Natural killer cell (primary cell): ENCODE data around the gene OAS3. TPM values are rescaled to one million over a fixed set of nuclear protein-coding genes. Genes with fewer than 3 reads are reported as not detected.
"Not testable (repeated sequence)": the region's sequence is repeated elsewhere in the genome, so short reads cannot be mapped to it uniquely, and the experiment has no call there.

Source experiments
- ATAC-seq, 3 donors: fragments of 150-1000 bp in 2 of 3; fragments of 200-7000 bp in 1 of 3; cut with Tn5 transposase; 1 replicate in 1 of 3; 2 replicates in 2 of 3; pipeline ENCODE4 v1.10.0; 2021; ENCODE audit warnings: mild to moderate bottlenecking in 2 of 3, moderate library complexity in 2 of 3
- DNase-seq, 2 donors: peaks; one replicate each; pipeline versions ENCODE4 v3.0.0 to v3.0.0-alpha.2; 2013 to 2021; ENCODE audit warnings: mixed read lengths in 1 of 2
- H3K27ac ChIP-seq: one replicate; pipeline ENCODE4 v1.5.1; 2013; ENCODE audit warnings: mild to moderate bottlenecking, low read length
- H3K27me3 ChIP-seq: one replicate; pipeline ENCODE4 v1.6.1; 2013; ENCODE audit warnings: low read length; ENCODE audit not compliant: control insufficient read depth, insufficient read depth
- H3K36me3 ChIP-seq: one replicate; pipeline ENCODE4 v1.6.1; 2013; ENCODE audit warnings: low read length; ENCODE audit not compliant: control insufficient read depth, insufficient read depth
- H3K4me1 ChIP-seq: one replicate; pipeline ENCODE4 v1.6.1; 2013; ENCODE audit warnings: low read length; ENCODE audit not compliant: control insufficient read depth, insufficient read depth
- H3K4me3 ChIP-seq: one replicate; pipeline ENCODE4 v1.5.1; 2013; ENCODE audit warnings: low read length
- H3K9me3 ChIP-seq: one replicate; pipeline ENCODE4 v1.6.1; 2013; ENCODE audit warnings: low read length; ENCODE audit not compliant: control insufficient read depth, insufficient read depth
- H3K27ac Mint-ChIP-seq, 2 donors: one replicate each; pipeline ENCODE4 v1.8.0; 2022; ENCODE audit warnings: mild to moderate bottlenecking in 2 of 2, mixed read lengths in 2 of 2, moderate library complexity in 1 of 2
- H3K27me3 Mint-ChIP-seq, 2 donors: one replicate each; pipeline ENCODE4 v1.8.0; 2022; ENCODE audit warnings: low read depth in 2 of 2, mixed read lengths in 2 of 2
- H3K36me3 Mint-ChIP-seq: one replicate; pipeline ENCODE4 v1.8.0; 2022; ENCODE audit warnings: mixed read lengths
- H3K4me1 Mint-ChIP-seq, 2 donors: one replicate each; pipeline ENCODE4 v1.8.0; 2022; ENCODE audit warnings: mixed read lengths in 2 of 2
- H3K4me3 Mint-ChIP-seq: one replicate; pipeline ENCODE4 v1.8.0; 2022; ENCODE audit warnings: mild to moderate bottlenecking, moderate library complexity, mixed read lengths
- H3K9me3 Mint-ChIP-seq, 2 donors: one replicate each; pipeline ENCODE4 v1.8.0; 2022; ENCODE audit warnings: mixed read lengths in 2 of 2
- CTCF ChIP-seq: fragments of 200-600 bp; IDR thresholded peaks from one replicate; pipeline ENCODE4 v1.8.0; 2022; ENCODE audit warnings: antibody characterized with exemption
- WGBS: methylation state at CpG from one replicate; pipeline ENCODE4 v1.1.7; 2013; ENCODE audit warnings: missing lambda C conversion rate; ENCODE audit not compliant: insufficient coverage; 5-methylcytosine and 5-hydroxymethylcytosine counted together
- intact Hi-C: fragments of 100-400 bp; cut with micrococcal nuclease; formaldehyde crosslinking; loops from one replicate; pipeline ENCODE4 v1.14.2; 2022
- total RNA-seq, 4 donors: library from RNA; stranded (reverse); fragments of 120-200 nt in 1 of 4; gene quantifications; one replicate each; pipeline versions ENCODE4 v1.2.3 to v1.2.4, GENCODE V29; 2013 to 2022

Gene OAS3
- total RNA-seq, 3 donors from 2014 or later (not counting 1 experiment from before 2014, with no cell fraction given): 8.5 to 24.7 (median 15.4) TPM

- Histone ChIP-seq H3K36me3 (peaks cover 35% of the 10 kb centered on the region), H3K27me3 (no peaks in the 10 kb centered on the region), H3K9me3 (no peaks in the 10 kb centered on the region), H3K4me3 (no peak overlapping the region), H3K4me1 (no peaks in the 10 kb centered on the region), H3K27ac (no peak overlapping the region)
- TF ChIP-seq CTCF: no peak
- Mint-ChIP-seq H3K27me3 (no peaks in the 10 kb centered on the region), H3K27ac (no peak overlapping the region), H3K4me3 (no peak overlapping the region), H3K9me3 (peaks cover 0 to 4% of the 10 kb centered on the region in 2 donors), H3K4me1 (no peaks in the 10 kb centered on the region), H3K36me3 (no peaks in the 10 kb centered on the region)
- ATAC-seq (no peak), DNase-seq (no peak)
- WGBS: 97% methylated on average over 11 of the region's 11 CpGs
- intact Hi-C loops: no loop called here
Measured at GRCh38 chr12:112950701-112951100, 12.4 kb downstream of the OAS3 start.

DNA sequence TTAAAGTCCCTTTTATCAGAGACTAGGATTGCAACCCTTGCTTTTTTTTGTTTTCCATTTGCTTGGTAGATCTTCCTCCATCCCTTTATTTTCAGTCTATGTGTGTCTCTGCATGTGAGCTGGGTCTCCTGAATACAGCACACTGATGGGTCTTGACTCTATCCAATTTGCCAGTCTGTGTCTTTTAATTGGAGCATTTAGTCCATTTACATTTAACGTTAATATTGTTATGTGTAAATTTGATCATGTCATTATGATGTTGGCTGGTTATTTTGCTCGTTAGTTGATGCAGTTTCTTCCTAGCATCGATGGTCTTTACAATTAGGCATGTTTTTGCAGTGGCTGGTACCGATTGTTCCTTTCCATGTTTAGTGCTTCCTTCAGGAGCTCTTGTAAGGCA lies 18.9 kb downstream of the OAS3 start:
- 97% methylated on average over 3 of the region's 4 CpGs for WGBS
- H3K36me3 Mint-ChIP-seq: peaks cover 19% of the 10 kb centered on the region
- intact Hi-C loops, H3K4me1 ChIP-seq, DNase-seq, H3K4me3 ChIP-seq, H3K27me3 Mint-ChIP-seq, H3K27ac Mint-ChIP-seq, H3K9me3 ChIP-seq, H3K9me3 Mint-ChIP-seq, H3K27ac ChIP-seq, H3K36me3 ChIP-seq, H3K4me3 Mint-ChIP-seq, ATAC-seq, H3K27me3 ChIP-seq: not testable (repeated sequence)
- H3K4me1 Mint-ChIP-seq: peaks cover 6 to 13% of the 10 kb centered on the region in 2 donors

DNA sequence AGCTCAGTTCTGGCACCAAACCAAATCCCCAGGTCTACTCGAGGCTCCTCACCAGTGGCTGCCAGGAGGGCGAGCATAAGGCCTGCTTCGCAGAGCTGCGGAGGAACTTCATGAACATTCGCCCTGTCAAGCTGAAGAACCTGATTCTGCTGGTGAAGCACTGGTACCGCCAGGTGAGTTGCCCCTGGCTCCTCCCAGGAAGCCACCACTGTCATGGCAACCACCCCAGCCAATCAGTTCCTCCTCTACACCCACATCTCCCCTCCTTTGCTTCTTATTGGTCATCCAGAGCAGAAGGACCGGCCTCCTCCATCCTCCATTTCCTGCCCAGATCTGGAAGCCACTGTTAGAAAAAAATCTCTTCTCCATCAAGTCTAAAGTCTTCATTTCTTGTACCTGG lies 22.8 kb downstream of the OAS3 start:
- Histone ChIP-seq H3K27ac (no peak overlapping the region), H3K36me3 (peaks cover 42% of the 10 kb centered on the region), H3K27me3 (no peaks in the 10 kb centered on the region), H3K9me3 (no peaks in the 10 kb centered on the region), H3K4me1 (no peaks in the 10 kb centered on the region), H3K4me3 (no peak overlapping the region)
- no peak overlapping the region for H3K27ac Mint-ChIP-seq
- intact Hi-C loops: no loop called here
- ATAC-seq: no peak
- H3K4me1 Mint-ChIP-seq: peaks cover 3 to 13% of the 10 kb centered on the region in 2 donors
- 82% methylated on average over 7 of the region's 7 CpGs for WGBS
- no peak for TF ChIP-seq CTCF
- H3K27me3 Mint-ChIP-seq: no peaks in the 10 kb centered on the region
- DNase-seq: no peak
- no peak overlapping the region for H3K4me3 Mint-ChIP-seq
- H3K36me3 Mint-ChIP-seq: peaks cover 24% of the 10 kb centered on the region
- H3K9me3 Mint-ChIP-seq: peaks cover 2 to 4% of the 10 kb centered on the region in 2 donors

DNA sequence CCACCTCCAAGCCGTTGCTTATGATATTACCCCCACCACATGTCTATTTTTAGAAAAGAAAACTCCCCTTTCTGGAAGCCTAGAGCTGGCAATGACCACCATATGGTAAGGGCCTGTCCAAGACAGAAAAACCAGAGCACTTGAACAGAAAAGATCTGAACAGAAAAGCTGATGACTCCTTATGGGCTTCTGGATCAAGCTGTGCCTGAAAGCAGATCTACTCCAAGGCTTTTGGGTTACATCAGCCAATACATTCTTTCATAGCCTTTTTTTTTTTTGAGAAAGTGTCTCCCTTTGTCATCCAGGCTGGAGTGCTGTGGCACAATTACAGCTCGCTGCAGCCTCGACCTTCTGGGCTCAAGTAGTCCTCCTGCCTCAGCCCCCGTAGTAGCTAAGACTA lies 23.3 kb downstream of the OAS3 start:
- intact Hi-C loops: no loop called here
- ATAC-seq (no peak), DNase-seq (no peak)
- TF ChIP-seq CTCF: no peak
- no peaks in the 10 kb centered on the region for H3K4me1 ChIP-seq
- H3K4me1 Mint-ChIP-seq: peaks cover 0 to 13% of the 10 kb centered on the region in 2 donors
- peaks cover 28% of the 10 kb centered on the region for H3K36me3 Mint-ChIP-seq
- H3K4me3 Mint-ChIP-seq: no peak overlapping the region
- H3K36me3 ChIP-seq: peaks cover 46% of the 10 kb centered on the region
- no peaks in the 10 kb centered on the region for H3K9me3 ChIP-seq
- peaks cover 2 to 4% of the 10 kb centered on the region in 2 donors for H3K9me3 Mint-ChIP-seq
- no peak overlapping the region for H3K4me3 ChIP-seq
- no peak overlapping the region for H3K27ac ChIP-seq
- H3K27ac Mint-ChIP-seq: no peak overlapping the region
- no peaks in the 10 kb centered on the region for H3K27me3 ChIP-seq
- WGBS: 95% methylated on average over 4 of the region's 4 CpGs
- H3K27me3 Mint-ChIP-seq: no peaks in the 10 kb centered on the region
